Medulla oblongata (tissue), 1 donor: ENCODE results near the gene GADD45G.

Experiments
- DNase-seq: peaks from one replicate; pipeline ENCODE4 v3.0.0-alpha.2; 2015; ENCODE audit errors: extremely low spot score

The GADD45G gene

GRCh38 chr9:89654025-89654662 lies 49.3 kb downstream of the GADD45G start:
- peak; percentile 68 for DNase-seq

GRCh38 chr9:89655056-89655989 lies 50.5 kb downstream of the GADD45G start:
- no peak for DNase-seq
